GM21619 (cell line): ENCODE data around the gene RAP1GDS1.

ENCODE experiments used
- ATAC-seq: cut with Tn5 transposase; IDR thresholded peaks from one replicate; pipeline ENCODE4 v1.9.1; 2021; ENCODE audit not compliant: unreplicated experiment

Gene RAP1GDS1

GRCh38 chr4:98260579-98261404, at the start of gene RAP1GDS1:
Gene RAP1GDS1, plus strand, starts transcription at chr4:98261384. Its CDS starts 182 bp downstream, at chr4:98261566.
- peak; percentile 85 for ATAC-seq

- ATAC-seq, result no peak
Observed at GRCh38 chr4:98222306-98222705, 38.9 kb upstream of the RAP1GDS1 start.

GRCh38 chr4:98226396-98226795, 34.8 kb upstream of the RAP1GDS1 start:
- ATAC-seq, result no peak

- no peak for ATAC-seq
Observed at GRCh38 chr4:98230961-98231360, 30.2 kb upstream of the RAP1GDS1 start.

- ATAC-seq, result no peak
Observed at GRCh38 chr4:98232202-98232601, 29.0 kb upstream of the RAP1GDS1 start.

GRCh38 chr4:98237204-98237603, 24.0 kb upstream of the RAP1GDS1 start:
- ATAC-seq, result no peak

GRCh38 chr4:98242063-98242462, 19.1 kb upstream of the RAP1GDS1 start:
- ATAC-seq, result no peak

- no peak for ATAC-seq
Observed at GRCh38 chr4:98242538-98242937, 18.6 kb upstream of the RAP1GDS1 start.

- no peak for ATAC-seq
Observed at GRCh38 chr4:98245226-98245625, 16.0 kb upstream of the RAP1GDS1 start.

- no peak for ATAC-seq
Observed at GRCh38 chr4:98248934-98249333, 12.2 kb upstream of the RAP1GDS1 start.

GRCh38 chr4:98249831-98250230, 11.4 kb upstream of the RAP1GDS1 start:
- ATAC-seq, result no peak

GRCh38 chr4:98253499-98253898, 7.7 kb upstream of the RAP1GDS1 start:
- no peak for ATAC-seq

- ATAC-seq, result peak; percentile 16
Observed at GRCh38 chr4:98260047-98260578, 1.1 kb upstream of the RAP1GDS1 start.

GRCh38 chr4:98261405-98262291, 464 bp downstream of the RAP1GDS1 start:
- peak; percentile 14 for ATAC-seq

- ATAC-seq, result no peak
Observed at GRCh38 chr4:98262431-98262830, 1.2 kb downstream of the RAP1GDS1 start.

GRCh38 chr4:98267498-98267897, 6.3 kb downstream of the RAP1GDS1 start:
- no peak for ATAC-seq

GRCh38 chr4:98275145-98275544, 14.0 kb downstream of the RAP1GDS1 start:
- no peak for ATAC-seq

GRCh38 chr4:98283219-98284189, 22.3 kb downstream of the RAP1GDS1 start:
- ATAC-seq, result no peak

- ATAC-seq, result no peak
Observed at GRCh38 chr4:98284640-98285046, 23.5 kb downstream of the RAP1GDS1 start.

GRCh38 chr4:98285676-98286075, 24.5 kb downstream of the RAP1GDS1 start:
- ATAC-seq, result no peak
